ENCODE measurements around the gene PODXL.

DNA sequence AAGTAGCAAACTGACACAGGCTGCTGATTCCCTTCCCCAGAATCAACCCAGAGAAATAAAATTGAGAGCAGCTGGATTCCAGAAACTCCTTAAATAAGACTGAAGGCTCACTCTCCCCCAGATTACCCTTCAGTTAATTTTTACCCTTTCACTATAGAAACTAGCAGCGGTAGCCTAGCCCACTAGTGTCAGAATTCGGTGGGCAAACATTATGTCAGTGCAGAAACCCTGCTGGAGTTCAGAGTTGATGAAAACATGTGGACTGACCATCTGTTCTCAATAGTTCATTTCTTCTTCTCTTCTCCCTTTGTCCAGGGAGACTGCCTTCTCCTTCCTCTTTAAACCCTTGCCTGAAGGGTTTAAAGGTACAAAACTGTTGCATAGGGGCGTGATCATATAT lies 100.1 kb downstream of the PODXL start:
- TF ChIP-seq CTCF (IDR thresholded peaks at IDR 0.05; ENCODE audit: extremely low read depth in 1 of 2, insufficient read depth in 1 of 2, low read depth in 1 of 2, low read length in 2 of 2) (no peak), EZH2 (IDR thresholded peaks at IDR 0.05; ENCODE audit: borderline replicate concordance, low read depth, low read length, severe bottlenecking) (no peak), MAX (IDR thresholded peaks at IDR 0.05; ENCODE audit: insufficient read depth, insufficient read length) (no peak), POLR2A (IDR thresholded peaks at IDR 0.05; ENCODE audit: low read depth, low read length) (no peak), JUN (IDR thresholded peaks at IDR 0.05; ENCODE audit: borderline replicate concordance, insufficient read depth, insufficient read length, low read depth) (no peak), POLR2AphosphoS5 (IDR thresholded peaks at IDR 0.05; ENCODE audit: insufficient read depth, low read depth, low read length) (no peak), GATA2 (IDR thresholded peaks at IDR 0.05; ENCODE audit: insufficient read depth, insufficient read length, low read depth, low read length) (no peak), MYC (IDR thresholded peaks at IDR 0.05; ENCODE audit: low read depth, low read length) (no peak)

All from endothelial cell of umbilical vein (primary cell).